GM12873 (cell line): ENCODE results near the gene ADAMTSL3.
A peak's percentile ranks its signal among the peaks of the same experiment; 100 is the strongest.

ENCODE experiments used
- CTCF ChIP-seq: IDR thresholded peaks from 2 replicates; pipeline ENCODE4 v1.5.1; 2012; ENCODE audit warnings: low read depth, mild to moderate bottlenecking, moderate library complexity, low read length, control low read depth; ENCODE audit not compliant: insufficient read depth; ENCODE audit errors: missing control alignments

Gene ADAMTSL3

GRCh38 chr15:83992324-83993031 lies 338.6 kb downstream of the ADAMTSL3 start:
- TF ChIP-seq CTCF = no peak

GRCh38 chr15:83993591-83993990 lies 339.7 kb downstream of the ADAMTSL3 start:
- TF ChIP-seq CTCF = peak; percentile 33

- TF ChIP-seq CTCF = no peak
These were observed 344.6 kb downstream of the ADAMTSL3 start for GRCh38 chr15:83998486-83998885.

GRCh38 chr15:83999396-84000135 lies 345.6 kb downstream of the ADAMTSL3 start:
- no peak for TF ChIP-seq CTCF

GRCh38 chr15:84001037-84001436 lies 347.1 kb downstream of the ADAMTSL3 start:
- no peak for TF ChIP-seq CTCF

GRCh38 chr15:84001655-84002054 lies 347.7 kb downstream of the ADAMTSL3 start:
- no peak for TF ChIP-seq CTCF

- no peak for TF ChIP-seq CTCF
These were observed 350.0 kb downstream of the ADAMTSL3 start for GRCh38 chr15:84003791-84004503.
